GM10847 (cell line): ENCODE data around the gene SAV1.

ENCODE experiments used
- POLR2A ChIP-seq: IDR thresholded peaks from 2 replicates; pipeline ENCODE4 v1.6.1; 2011; ENCODE audit not compliant: insufficient read length; ENCODE audit errors: extremely low read depth

SAV1 gene

DNA sequence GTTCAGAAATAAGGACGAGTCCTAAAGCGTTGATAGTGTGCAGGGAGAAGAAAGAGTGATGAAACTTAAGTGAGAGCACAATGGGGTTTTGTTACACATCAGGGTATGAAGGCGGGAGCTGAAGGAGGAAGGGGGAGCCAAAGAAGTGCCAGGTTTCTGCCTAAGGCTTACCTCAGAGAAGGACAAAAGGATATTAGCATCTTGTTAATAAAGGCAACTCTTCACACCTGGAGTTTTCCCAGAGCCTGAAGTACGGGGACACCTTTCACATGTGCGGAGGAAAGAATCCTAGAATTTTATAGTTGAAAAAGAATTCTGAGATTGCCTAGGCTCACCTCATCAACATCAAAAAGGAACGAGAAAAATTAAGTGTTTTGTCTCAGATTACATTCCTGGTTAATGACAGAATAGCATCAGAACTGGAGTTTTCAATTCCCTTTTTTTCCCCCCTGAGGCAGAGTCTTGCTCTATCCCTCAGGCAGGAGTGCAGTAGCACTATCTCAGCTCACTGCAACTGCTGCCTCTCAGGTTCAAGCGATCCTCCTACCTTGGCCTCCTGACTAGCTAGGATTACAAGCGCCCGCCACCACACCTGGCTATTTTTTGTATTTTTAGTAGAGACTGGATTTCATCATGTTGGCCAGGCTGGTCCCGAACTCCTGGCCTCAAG, 2.2 kb upstream of the SAV1 start:
- no peak for TF ChIP-seq POLR2A

DNA sequence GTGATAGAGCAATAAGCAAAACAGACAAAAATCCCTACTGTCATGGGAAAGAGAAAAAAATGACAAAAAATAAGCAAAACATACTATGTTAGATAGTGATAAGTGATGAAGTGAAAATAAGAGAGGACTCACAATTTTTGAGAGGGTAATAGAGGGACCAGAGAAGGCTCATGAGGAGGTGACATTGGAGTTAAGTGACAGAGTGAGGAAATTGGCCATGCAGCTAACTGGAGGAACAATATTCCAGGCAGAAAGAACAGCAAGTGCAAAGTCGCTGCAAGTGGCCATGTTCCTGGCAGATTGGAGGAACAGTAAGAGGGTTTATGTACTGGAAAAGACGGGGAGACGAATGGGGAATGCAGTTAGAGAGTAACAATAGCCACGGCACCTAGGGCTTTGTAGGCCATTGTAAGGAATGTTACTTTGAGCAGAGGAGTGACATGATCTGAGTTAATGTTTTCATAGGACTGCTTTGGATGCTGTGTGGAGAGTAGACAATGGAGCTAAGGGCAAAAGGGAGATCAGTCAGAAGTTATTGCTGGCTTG, 1.4 kb upstream of the SAV1 start:
- no peak for TF ChIP-seq POLR2A

- no peak for TF ChIP-seq POLR2A
These were observed 679 bp upstream of the SAV1 start for GRCh38 chr14:50668826-50669143.

DNA sequence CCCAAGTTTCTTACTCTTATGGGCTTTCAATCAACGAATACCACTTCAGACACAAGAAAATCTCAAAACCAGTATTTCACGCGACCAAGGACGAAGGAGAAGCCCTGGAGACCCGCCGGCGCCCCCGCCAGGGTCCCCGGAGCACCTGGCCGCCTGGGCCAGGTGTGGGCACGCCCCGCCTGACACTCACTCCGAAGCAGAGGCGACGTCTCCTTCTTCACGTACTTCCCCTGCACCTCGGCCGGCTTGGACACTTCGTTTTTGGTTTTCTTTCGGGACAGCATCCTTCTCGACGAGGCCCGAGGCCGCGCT, 466 bp downstream of the SAV1 start:
- TF ChIP-seq POLR2A: no peak

DNA sequence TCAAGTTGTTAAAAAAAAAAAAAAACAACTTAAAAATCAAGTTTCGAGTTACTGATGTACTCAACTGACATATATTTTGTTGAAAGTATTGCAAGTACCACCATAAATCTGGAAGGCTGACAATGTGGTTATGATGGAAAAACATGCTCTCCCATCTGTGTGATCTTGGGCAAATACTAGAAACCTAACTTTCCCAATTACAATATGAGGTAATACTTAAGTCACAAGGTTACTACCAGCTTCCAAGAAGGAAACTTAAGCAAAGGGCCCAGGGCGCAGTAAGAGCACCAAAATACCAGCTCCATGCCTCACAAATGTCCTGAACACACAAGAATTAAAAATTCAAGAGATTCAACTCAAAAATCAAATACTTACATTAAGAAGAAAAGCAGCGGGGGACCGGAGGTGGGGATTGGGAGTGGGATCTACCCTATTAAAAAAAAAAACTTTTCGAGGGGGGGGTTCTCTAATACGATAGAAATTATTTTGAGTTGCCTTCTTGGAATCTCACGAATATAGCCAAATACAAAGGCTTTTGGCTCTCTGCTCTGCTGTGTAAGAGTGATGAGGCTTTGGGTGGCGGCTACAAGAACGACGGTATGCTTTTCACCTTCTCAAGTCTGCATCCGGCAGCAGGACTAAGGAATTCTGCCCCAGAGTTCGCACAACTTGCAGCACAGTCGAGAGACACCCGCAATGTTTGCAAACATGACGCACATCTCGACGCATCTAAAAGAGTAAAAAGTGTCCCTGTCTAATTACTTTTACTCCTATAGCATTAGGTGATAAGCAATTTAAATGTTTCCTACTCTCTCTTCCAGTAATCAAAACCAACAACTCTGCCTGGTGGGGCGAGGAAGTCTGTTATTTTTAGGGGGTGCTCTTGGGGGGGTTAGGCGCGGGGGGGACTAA, 1.1 kb downstream of the SAV1 start:
- TF ChIP-seq POLR2A: no peak

DNA sequence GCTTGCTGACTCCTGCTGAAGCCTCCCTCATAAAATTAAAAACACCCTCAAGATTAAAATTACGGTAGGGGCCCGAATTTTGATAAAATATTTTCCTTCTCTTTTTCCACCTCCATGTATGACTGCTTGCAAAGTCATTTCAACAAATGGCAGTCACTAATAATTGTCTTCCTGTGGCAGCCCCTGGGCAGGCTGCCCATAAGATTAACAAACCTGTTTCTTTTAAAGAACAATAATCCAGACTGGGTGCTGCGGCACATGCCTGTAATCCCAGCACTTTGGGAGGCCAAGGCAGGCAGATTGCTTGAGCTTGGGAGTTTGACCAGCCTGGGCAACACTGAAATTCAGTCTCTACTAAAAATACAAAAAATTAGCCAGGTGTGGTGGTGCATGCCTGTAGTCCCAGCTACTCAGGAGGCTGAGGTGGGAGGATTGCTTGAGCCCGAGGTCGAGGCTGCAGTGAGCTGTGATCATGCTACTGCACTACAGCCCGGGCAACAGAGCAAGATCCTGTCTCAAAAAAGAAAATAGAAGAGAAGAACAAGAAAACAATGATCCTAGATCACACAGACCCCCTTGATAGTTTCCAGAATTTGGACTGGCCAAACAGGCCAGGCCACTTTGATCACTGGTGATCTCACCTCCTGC, 8.7 kb downstream of the SAV1 start:
- no peak for TF ChIP-seq POLR2A

DNA sequence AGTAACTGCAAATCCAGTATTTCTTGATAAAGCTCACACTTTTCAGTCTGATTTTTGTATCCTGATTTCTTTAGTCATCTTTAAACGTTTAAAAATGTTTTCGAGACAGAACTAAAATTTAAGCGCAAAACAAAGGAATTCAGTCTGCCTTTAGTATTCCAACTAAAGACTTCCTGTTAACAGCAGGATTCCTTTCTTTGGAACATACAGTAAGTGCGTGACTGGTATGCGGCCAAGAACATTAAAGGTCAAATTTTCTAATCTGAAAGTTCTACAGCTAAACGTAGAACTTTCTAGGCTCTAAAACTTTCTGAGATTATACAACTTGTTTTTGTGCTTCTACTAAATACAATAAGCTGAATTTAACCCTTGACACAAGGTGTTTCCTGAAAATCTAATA, 9.9 kb downstream of the SAV1 start:
- TF ChIP-seq POLR2A: no peak

DNA sequence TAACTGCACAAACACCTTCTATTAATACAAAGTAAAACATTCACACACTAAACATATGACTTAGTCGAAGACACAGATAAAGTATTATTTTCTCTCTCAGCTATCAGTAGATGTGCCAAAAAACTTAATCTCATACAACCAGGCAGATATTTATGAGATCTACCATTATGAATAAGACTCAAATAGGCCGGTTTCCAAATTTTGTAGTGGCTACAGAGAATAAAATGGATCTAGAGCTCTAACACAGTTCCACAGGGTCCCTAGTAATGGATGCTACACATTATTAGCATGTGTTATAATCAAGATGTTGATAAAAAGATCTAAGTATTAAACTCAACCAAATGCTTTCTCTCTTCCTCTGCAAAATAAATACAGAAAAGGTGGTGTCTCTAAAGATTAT, 10.4 kb downstream of the SAV1 start:
- TF ChIP-seq POLR2A: no peak

- TF ChIP-seq POLR2A: no peak
These were observed 11.3 kb downstream of the SAV1 start for GRCh38 chr14:50656776-50657175.

DNA sequence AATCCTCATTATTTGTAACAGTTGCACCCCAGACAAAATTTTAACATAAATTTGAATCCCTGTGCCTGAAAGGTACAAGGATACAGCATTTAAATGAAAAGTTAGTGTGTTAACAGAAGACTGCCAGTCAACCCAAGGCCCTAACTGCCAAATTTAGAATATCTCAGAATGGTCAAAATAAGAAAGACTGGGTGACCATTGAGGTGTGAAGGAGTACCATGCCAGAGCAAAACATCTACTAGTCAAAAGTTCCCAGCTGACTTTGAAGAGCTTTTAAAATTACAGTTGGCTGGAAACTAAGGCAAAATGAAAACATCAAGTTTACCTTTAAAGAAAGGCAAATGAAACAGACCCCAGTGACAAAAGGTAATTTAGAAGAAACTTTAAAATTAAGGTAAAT, 18.4 kb downstream of the SAV1 start:
- no peak for TF ChIP-seq POLR2A

DNA sequence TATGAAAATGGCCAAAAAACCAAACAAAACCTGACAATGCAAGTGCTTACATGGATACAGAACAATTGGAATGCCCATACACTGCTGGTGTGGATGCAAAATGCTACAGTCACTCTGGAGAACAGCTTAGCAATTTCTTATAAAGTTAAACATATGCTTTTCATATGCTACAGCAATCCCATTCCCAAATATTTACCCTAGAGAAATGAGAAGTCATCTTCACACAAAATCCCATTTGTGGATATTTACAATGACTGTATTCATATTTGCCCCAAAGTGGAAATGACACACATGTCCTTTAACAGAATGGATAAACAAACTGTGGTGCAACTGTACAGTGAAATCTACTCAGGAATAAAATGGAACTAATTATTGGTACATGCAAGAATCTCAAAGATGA, 20.4 kb downstream of the SAV1 start:
- TF ChIP-seq POLR2A: no peak

- TF ChIP-seq POLR2A: no peak
These were observed 20.8 kb downstream of the SAV1 start for GRCh38 chr14:50647282-50647681.

GRCh38 chr14:50635141-50635540, 33.0 kb downstream of the SAV1 start:
- TF ChIP-seq POLR2A: no peak

DNA sequence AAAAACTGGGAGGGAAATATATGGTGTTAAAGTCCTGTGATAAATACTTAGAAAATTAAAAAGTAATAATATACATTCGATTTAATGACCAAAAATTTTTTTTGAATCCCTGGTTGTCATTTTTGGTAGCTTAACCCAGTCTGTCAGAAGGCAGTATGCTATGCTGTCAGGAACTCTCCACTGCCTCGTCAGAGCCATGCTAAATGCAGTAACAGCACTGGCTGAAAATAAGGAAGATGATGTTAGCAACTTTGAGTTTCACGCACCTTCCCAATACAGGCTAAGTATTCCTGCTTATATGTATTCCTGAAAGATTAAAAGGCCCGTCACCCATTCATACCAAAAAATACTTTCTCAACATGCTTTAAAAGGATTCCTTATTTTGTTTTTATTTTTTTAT, 34.2 kb downstream of the SAV1 start:
- TF ChIP-seq POLR2A: no peak

- TF ChIP-seq POLR2A: no peak
These were observed 36.7 kb downstream of the SAV1 start for GRCh38 chr14:50631408-50631821.

- no peak for TF ChIP-seq POLR2A
These were observed 43.7 kb downstream of the SAV1 start for GRCh38 chr14:50624447-50624846.
